ENCODE measurements around the gene CHRM4. TPM values are rescaled to one million over a fixed set of nuclear protein-coding genes. Genes with fewer than 3 reads are reported as not detected.

The CHRM4 gene
- under 1 TPM; 0.11 to 0.34 (median 0.21) TPM for polyA plus RNA-seq (ENCODE audit: insufficient read length in 4 of 4)

- DNase-seq (ENCODE audit: low read depth in 4 of 4, low spot score in 3 of 4), result no peak
Observed at GRCh38 chr11:46391578-46392420, at the start of gene CHRM4. CHRM4 (minus strand) TSS chr11:46391776; CDS start chr11:46386557, 5,219 bp downstream.

GRCh38 chr11:46438211-46438610 is 46.6 kb upstream of the CHRM4 start:
- no peak for DNase-seq (ENCODE audit: low read depth in 4 of 4, low spot score in 3 of 4)

GRCh38 chr11:46437122-46437689 is 45.6 kb upstream of the CHRM4 start:
- DNase-seq (ENCODE audit: low read depth in 4 of 4, low spot score in 3 of 4), result no peak

GRCh38 chr11:46436113-46436512 is 44.5 kb upstream of the CHRM4 start:
- DNase-seq (ENCODE audit: low read depth in 4 of 4, low spot score in 3 of 4), result no peak

GRCh38 chr11:46435679-46436078 is 44.1 kb upstream of the CHRM4 start:
- DNase-seq (ENCODE audit: low read depth in 4 of 4, low spot score in 3 of 4), result no peak

- no peak for DNase-seq (ENCODE audit: low read depth in 4 of 4, low spot score in 3 of 4)
Observed at GRCh38 chr11:46431211-46431610, 39.6 kb upstream of the CHRM4 start.

- DNase-seq (ENCODE audit: low read depth in 4 of 4, low spot score in 3 of 4), result no peak
Observed at GRCh38 chr11:46429717-46430116, 38.1 kb upstream of the CHRM4 start.

- no peak for DNase-seq (ENCODE audit: low read depth in 4 of 4, low spot score in 3 of 4)
Observed at GRCh38 chr11:46427364-46427763, 35.8 kb upstream of the CHRM4 start.

- no peak for DNase-seq (ENCODE audit: low read depth in 4 of 4, low spot score in 3 of 4)
Observed at GRCh38 chr11:46426233-46426991, 34.8 kb upstream of the CHRM4 start.

GRCh38 chr11:46422588-46422987 is 31.0 kb upstream of the CHRM4 start:
- no peak for DNase-seq (ENCODE audit: low read depth in 4 of 4, low spot score in 3 of 4)

- DNase-seq (ENCODE audit: low read depth in 4 of 4, low spot score in 3 of 4), result no peak
Observed at GRCh38 chr11:46421257-46421880, 29.8 kb upstream of the CHRM4 start.

GRCh38 chr11:46420513-46420912 is 28.9 kb upstream of the CHRM4 start:
- DNase-seq (ENCODE audit: low read depth in 4 of 4, low spot score in 3 of 4), result no peak

- no peak for DNase-seq (ENCODE audit: low read depth in 4 of 4, low spot score in 3 of 4)
Observed at GRCh38 chr11:46418751-46419150, 27.2 kb upstream of the CHRM4 start.

- no peak for DNase-seq (ENCODE audit: low read depth in 4 of 4, low spot score in 3 of 4)
Observed at GRCh38 chr11:46417711-46418110, 26.1 kb upstream of the CHRM4 start.

- no peak for DNase-seq (ENCODE audit: low read depth in 4 of 4, low spot score in 3 of 4)
Observed at GRCh38 chr11:46414879-46415278, 23.3 kb upstream of the CHRM4 start.

- no peak for DNase-seq (ENCODE audit: low read depth in 4 of 4, low spot score in 3 of 4)
Observed at GRCh38 chr11:46414466-46414796, 22.9 kb upstream of the CHRM4 start.

GRCh38 chr11:46413760-46414465 is 22.3 kb upstream of the CHRM4 start:
- no peak for DNase-seq (ENCODE audit: low read depth in 4 of 4, low spot score in 3 of 4)

GRCh38 chr11:46410021-46410420 is 18.4 kb upstream of the CHRM4 start:
- no peak for DNase-seq (ENCODE audit: low read depth in 4 of 4, low spot score in 3 of 4)

- DNase-seq (ENCODE audit: low read depth in 4 of 4, low spot score in 3 of 4), result no peak
Observed at GRCh38 chr11:46408407-46408986, 16.9 kb upstream of the CHRM4 start.

GRCh38 chr11:46407635-46408034 is 16.1 kb upstream of the CHRM4 start:
- no peak for DNase-seq (ENCODE audit: low read depth in 4 of 4, low spot score in 3 of 4)
